Measurements from ENCODE around the gene TEAD1. TPM values are rescaled to one million over a fixed set of nuclear protein-coding genes. Genes with fewer than 3 reads are reported as not detected.
A peak's percentile ranks its signal among the peaks of the same experiment; 100 is the strongest.

TEAD1 gene
- total RNA-seq, 1 experiment from 2014 or later, result 74.3 TPM

DNA sequence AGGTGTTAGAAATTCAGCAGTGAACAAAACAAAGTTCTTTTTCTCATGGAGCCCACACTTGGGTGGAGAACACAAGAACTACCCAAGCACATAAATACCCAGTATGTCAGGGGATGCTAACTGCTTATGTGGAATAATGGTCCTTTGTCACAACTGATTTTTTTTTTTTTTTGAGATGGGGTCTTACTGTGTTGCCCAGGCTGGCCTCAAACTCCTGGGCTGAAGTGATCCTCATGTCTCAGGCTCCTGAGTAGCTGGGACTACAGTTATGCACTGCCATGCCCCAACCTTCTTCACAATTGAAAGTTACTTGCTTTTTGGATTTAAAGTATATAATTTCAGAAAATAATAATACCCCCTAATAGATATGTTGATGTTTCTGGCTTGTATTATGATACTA lies 212.3 kb downstream of the TEAD1 start:
- DNase-seq (ENCODE audit: low read depth), result no peak

DNA sequence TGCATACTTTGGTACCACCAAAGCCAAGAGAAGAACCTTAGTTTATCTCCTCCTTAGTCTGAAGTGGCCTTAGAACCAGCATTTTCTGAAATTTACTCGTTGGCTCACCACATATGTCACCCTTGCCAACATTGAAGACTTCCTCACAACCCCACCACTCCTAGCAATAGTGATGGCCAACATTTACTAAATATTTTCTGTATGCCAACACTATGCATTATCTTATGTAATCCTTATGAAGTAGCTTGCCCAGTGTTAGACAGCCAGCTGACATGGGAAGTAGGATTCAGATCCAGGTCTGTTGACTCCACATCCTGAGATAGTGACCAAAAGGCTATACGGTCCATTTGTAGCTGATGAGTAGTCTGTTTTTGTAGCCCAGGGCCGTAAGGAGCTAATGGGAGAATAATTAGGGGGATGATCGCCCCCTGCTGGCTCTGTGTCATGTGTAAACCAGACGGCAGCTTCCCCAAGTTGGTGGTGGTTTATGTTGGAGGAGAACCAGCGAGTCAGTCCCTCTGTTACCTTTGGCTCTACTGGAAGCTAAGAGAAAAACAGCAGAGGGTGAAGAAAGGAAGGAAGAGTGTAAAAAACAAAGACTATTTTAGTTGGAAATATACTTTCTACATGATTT lies 214.4 kb downstream of the TEAD1 start:
- DNase-seq (ENCODE audit: low read depth), result peak; percentile 86

DNA sequence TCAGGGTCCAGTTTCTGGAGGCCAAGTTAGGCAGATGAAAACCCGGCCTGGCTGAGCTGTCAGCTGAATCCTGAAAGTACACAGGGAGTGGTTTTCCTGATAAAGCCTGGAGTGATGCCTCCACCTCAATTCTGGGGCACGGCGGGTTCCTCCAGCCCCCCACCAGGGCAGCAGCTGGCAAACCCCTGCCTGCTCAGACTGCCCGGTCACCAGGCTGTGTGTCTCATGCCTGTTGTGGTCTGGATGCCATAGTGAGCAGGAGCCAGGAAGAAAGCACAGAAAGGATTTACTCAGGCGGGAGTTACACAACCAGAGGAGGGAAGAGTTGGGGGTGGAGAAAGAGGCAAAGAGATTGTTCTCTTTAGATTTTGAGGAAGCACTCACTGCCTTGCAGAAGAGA lies 215.0 kb downstream of the TEAD1 start:
- DNase-seq (ENCODE audit: low read depth), result peak; percentile 36

DNA sequence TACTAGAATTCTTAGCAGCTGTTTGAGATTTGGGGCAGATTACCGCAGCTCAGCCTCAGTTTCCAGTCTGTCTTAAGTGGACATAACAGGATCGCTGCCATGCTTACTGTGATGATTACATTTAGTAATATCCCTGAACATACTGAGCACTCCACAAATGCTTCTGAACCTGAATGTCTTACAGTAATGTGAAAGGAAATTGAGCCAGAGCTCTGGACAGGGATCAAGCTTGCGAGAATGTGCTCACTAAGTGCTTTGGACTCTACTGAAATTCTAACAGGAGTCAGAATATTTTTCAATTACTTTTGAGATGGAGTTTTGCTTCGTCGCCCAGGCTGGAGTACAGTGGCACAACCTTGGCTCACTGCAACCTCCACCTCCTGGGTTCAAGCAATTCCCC lies 216.3 kb downstream of the TEAD1 start:
- no peak for DNase-seq (ENCODE audit: low read depth)

DNA sequence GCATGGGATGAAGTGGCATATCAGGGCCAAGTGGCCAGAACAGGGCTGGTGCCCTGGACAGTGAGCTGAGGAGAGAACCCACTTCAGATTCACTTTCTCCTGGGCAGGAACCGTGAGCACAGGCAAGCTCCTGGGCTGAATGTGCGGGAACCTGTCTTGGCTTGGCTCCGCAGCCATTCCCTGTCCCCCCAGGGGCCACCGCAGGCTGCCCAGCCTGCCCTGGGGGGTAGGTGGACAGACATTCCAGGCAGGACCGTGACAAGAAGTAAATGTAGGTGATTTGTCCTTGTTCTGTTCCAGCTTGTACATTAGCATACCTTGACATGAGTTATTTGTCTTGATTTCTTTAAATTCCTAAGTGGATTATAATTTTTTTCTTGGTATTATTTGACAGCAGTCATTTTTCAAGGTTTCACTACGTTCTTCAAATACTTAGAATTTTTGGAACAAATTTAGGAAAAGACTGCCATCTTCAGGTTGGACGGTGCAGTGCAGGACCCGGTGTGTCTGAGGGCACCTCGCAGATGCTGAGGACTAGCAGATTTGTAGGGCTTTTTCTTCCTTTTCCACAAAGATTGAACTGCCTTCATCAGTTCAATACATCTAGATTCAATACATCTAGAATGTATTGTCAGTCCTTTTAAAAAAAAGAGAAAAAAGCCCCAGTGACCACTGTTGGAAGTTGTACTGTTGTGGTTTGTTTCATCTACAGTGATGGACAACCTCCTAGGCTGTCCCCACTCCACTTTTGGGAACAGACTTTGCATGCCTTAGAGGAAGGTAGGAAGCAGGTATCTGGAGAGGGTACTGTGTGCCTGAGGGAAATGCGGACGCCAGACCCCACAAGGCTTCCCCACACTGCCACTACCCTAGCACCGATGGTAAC lies 219.8 kb downstream of the TEAD1 start:
- DNase-seq (ENCODE audit: low read depth), result peak; percentile 49

DNA sequence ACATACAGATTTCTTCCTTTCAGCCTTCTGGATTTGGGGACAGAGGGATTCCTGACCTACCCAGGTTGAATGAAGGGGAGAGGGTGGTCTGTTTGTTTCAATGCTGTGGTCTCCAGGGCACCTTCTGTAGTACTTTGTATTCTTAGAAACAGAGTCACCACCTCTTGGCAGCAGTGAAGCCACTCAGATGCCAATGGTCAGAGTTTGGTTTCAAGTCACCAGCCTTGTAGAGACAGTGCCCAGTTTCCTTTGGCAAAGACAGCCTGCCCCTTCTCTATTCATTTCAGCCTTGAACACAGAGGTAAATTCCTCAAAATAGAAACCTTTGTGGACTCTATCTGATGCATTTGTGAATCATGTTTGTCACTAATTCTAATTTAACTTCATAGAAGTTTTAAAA lies 223.2 kb downstream of the TEAD1 start:
- DNase-seq (ENCODE audit: low read depth), result no peak

DNA sequence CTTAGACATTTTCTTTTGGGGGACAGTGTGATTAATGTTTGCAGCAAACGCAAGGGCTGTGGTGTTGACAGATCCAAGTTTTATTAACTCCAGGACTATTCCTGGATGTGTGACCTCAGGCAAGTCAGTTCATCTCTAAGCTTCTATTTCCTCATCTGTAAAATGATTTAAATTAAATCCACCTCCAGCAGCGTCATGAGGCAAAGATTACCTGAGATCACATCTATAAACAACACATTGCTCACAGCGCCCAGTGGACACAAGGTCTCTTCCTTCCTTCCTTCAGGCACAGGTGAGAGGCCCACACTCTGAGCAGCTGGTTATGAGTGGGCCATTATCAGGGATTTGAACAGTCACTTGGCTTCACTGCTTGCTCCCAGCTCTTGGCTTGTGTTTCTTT lies 223.6 kb downstream of the TEAD1 start:
- DNase-seq (ENCODE audit: low read depth), result no peak

DNA sequence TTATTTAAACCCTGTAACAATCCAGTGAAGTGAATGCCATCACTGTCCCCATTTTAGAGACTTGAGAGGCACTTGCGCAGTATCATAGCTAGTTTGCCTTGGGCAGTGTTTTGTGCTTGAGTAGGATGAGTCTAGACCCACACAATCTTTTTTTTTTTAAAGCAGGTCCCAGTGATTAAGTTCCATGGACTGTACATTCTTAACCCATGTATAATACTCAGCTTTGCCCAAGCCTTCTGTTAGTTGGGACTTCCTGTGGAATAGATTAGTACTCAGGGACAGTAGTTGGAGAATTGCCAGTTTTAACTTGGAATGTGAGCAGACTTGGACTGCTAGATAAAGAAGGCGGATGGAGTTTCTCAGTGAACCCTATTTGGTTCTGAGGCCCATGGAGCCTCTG lies 226.3 kb downstream of the TEAD1 start:
- peak; percentile 95 for DNase-seq (ENCODE audit: low read depth)

DNA sequence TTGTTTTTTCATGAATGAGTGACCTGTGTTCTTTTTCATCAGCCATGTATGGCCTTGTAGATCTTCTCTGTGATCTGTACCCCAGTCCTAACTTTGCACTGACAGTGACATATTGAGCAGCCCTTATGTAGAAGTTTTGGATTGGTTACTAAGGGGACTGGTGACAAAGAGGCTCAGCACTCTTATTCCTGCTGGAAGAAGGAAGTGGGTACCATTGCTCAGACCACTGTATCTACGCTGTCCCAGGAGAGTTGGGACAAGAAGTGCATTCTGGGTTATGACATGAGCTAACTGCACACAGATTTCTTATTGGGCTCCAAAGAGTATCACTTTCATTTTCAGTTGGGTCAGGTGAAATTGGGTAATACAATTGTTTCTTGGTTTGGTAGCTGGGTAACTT lies 227.1 kb downstream of the TEAD1 start:
- peak; percentile 15 for DNase-seq (ENCODE audit: low read depth)

DNA sequence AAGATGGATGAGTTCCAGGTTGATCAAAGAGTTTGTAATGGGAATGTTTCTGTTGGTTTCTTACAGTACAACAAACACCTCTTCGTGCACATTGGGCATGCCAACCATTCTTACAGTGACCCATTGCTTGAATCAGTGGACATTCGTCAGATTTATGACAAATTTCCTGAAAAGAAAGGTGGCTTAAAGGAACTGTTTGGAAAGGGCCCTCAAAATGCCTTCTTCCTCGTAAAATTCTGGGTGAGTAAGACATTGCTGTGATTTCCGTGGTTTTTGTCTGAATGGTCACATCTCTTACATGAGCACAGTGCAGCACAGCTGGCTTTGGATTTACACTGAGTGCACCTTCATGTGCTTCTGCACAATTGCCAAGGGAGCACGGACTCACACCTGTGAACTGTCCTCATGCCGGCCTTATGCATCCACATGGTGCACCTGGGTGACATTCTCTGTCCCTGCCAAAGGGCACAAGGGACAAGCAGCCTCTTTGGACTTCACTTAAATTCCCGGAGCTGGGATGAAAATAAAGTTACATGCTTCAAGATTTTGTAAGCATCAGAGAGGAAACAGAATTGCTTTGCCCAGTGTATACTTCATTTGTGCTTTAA lies 227.8 kb downstream of the TEAD1 start:
- peak; percentile 81 for DNase-seq (ENCODE audit: low read depth)

DNA sequence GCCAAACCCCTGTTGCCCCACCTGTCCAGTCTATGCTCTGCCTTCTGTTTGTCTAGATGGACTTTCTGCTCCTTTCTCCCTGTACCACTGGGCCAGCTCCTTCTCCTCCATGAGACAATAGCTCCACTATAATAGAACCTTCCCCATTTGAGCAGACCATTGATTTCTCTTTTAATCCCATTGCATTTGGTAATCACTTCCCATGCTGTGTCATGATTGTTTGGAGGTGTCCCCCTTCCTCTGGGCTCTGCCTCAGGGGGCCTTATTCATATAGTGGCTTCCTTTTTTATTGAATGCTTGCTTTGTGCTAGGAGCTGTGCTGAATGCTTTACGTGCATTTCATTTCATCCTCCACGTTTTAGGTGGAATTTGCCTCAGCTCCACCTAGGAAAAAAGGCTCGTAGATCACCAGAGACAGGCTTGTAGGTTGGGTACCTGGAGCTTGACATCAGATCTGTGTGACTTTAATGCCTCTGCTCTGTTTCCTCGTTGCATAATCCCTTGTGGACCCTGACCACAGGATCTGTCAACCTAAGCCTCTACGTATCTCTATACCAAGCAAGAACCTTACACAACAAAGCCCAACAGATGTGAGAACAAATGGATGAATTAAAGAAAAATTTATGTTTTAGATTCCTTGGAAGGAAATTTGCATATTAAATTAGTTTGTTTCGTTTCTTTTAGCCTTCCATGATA lies 228.7 kb downstream of the TEAD1 start:
- DNase-seq (ENCODE audit: low read depth), result no peak

DNA sequence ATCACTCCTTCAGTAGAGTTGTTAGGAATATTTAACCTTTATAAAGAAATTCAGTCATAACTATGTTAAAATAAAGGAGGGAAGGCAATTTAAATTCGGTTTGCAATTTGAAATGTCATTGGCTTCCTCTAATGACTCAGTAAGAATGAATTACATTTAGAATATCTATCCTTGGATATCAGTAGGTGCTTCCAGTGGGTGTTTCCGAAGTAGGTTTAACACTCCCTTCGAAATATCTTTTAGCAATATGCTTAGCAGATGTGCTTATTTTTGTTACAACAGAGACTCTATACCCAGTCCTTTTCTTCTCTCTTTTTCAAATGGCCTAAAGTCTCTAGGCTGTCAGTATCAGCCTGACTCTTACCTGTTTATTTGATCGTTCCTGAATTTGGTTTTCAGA lies 231.2 kb downstream of the TEAD1 start:
- no peak for DNase-seq (ENCODE audit: low read depth)

DNA sequence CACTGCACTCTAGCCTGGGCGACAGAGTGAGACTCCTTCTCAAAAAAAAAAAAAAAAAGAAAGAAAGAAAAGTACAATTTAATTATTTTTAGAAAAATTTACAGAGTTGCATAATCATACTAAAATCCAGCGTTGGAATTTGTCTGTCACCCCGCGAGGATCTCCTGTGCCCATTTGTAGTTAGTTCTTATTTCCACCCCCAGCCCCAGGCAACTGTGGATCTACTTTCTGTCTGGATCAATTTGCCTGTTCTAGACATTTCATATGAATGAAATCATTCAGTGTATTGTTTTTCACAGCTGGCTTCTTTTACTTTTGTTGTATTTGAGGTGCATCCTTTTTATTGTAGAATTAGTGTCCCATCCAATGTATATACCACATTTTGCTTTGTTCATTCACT lies 232.3 kb downstream of the TEAD1 start:
- DNase-seq (ENCODE audit: low read depth), result no peak

DNA sequence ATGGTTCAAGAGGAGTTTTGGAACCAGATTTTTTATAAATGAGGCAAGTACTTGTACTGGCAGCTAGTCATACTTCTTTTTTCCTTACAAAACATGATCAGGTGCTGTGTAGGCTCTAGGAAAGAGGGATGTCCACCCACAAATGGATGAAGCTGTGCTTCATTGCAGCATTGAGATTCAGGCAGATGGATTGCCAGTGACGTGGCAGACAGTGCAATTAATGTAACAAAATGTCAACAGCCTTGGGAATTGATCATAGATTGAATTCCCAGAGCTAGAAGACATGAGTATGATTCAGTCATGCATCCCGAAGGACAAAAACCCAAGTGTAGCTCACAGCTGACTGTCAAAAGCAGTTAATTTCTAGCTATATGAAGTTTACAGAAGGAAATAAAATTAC lies 235.7 kb downstream of the TEAD1 start:
- DNase-seq (ENCODE audit: low read depth), result no peak

DNA sequence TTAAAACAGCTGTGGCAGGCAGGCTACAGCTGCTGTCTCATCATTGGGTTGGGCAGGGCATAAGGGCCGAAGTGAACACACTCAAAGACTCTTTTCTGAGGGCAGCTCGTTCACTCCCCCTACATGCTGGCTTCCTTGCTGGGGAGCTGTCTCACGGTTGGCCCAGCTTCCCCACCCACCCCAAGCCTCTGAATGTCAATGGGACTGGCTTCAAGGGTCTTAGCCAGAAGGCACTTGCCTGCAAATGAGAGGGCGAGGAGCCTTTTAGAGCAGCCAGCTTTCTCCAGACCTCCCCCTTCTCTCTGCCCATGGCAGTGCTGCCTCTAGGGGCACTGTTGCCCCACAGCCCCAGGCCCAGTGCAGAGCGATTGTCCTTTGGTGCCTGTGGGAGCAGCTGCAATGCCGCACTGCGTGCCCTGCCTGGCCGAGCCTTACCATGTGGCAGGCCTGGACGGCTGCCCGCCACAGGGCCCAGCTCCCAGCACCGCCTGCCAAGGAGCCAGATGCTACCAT lies 240.2 kb downstream of the TEAD1 start:
- DNase-seq (ENCODE audit: low read depth), result no peak

DNA sequence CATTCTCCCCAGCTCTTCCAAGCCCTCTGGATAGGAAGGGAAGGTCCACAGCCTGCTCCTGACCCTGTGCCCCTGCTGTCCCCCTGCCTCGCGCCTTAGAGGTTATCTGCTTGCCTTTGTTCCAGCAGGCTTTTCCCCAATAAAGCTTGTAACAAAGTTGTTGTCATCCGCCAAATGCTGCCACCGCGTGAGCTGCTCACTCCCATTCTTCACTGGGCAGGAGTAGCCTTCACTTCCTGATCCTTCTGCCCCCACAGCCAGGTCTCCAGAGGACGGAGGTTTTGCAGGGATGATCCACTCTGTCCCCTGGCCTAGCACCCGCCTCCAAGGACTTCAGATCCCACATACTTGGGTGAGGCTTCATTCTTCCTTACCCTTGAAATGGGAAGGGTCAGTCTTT lies 240.9 kb downstream of the TEAD1 start:
- no peak for DNase-seq (ENCODE audit: low read depth)

DNA sequence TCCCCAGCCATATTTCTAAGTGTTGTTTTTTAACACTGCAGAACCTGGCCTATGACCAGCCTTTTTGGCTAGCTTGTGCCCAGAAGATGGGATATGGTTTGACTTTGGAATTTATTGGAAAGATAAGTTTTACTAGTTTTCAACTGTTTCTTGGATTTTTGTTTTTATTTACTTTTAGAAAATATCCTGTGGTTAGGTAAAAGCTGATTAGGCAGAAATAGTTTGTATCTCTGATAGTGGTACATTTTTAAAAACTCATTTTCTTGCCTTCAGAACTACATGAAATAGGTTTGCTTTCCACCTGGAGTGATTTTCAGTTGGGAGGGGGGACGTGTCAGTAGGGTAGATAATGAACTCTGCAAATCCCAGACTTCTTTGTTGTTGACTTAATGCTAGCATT lies 243.6 kb downstream of the TEAD1 start:
- no peak for DNase-seq (ENCODE audit: low read depth)

DNA sequence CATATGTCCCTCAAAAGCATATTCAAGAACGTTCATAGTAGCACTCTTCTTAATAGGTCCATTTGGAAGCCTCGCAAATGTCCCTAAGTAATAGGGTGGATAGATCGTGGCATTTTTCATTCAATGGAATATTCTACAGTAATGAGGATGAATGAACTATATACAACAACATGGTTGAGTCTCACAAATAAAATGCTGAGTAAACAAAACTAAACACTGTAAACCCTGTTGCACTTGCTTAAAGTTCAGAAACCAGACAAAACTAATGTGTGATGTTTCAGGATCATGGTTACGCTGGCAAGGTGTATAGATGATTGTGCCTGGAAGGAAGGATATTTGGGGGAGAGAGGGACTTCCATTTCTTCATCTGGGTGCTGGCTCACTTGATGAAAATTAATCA lies 244.4 kb downstream of the TEAD1 start:
- no peak for DNase-seq (ENCODE audit: low read depth)

DNA sequence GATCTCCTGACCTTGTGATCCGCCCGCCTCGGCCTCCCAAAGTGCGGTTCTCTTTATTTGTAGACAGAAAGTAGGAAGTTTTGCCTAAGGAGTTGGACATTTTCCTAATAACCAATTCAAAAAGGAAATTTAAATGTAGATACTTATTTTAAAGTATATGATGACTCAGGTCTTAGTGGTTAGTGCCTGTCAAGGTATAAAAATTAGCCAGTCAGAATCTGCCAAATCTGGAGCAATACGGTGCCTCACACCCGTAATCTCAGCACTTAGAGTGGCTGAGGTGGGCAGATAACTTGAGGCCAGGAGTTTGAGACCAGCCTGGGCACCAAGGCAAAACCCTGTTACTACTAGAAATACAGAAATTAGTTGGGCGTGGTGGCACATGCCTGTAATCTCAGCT lies 248.2 kb downstream of the TEAD1 start:
- no peak for DNase-seq (ENCODE audit: low read depth)

DNA sequence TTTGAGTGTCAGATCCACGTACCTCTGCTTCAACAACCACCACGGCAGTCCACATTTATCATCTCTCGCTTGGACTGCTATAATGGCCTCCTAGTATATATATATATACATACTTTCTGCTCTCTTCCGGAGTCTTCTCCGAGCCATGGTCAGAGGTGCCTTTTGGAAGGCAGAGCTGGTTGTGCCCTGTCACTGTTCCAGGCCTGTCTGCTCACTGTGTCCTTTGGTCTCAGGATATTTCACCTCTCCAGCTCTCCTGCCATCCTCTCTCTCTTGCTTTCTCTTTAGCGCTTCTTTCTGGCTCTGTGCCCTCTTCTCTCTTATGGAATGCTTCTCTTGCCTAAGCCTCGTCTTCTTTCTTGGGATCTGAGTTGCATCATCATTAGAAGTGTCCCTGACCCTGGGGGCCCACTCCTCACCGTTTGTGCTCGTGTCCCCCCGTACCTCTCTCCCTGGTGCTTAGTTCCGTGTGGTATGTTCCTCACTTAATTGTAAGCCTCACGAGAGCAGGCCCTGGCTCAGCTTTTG lies 248.8 kb downstream of the TEAD1 start:
- DNase-seq (ENCODE audit: low read depth), result no peak

DNA sequence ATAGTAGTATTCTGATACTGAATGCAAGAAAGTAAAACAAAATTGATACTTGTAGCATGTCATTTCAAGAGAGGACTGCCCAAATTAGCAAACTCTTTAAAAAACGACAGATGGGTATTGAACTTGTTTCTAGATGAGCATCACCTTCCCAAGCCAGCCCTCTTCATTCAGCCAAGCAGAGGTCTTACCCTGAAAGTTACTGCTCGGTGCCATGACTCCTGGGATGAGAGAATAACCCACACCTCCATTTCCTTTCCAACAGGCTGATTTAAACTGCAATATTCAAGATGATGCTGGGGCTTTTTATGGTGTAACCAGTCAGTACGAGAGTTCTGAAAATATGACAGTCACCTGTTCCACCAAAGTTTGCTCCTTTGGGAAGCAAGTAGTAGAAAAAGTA lies 250.4 kb downstream of the TEAD1 start:
- DNase-seq (ENCODE audit: low read depth), result no peak

DNA sequence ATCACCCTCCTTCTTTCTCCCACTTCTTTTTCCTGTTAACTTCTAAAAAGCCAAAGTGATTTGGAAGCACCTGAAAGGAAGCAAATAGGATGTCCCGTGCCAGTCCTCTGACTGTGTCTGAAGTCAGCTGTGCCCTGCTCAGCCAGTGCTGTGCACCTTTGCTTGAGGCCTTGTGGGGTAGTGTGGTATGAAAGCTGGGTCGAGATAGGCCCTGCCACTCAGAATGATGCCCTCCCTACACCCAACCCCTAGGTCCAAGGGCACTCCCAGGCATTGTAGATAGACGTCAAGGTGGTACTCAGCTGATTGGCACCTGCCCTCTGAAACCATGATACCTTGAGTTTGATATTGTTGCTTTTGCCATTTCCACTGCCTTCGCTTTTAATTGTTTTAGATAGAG lies 251.3 kb downstream of the TEAD1 start:
- DNase-seq (ENCODE audit: low read depth), result no peak
